A549 treated with GW870086 at 1 μM for 4 hours (cell line): ENCODE measurements around the gene REG3G. TPM values are rescaled to one million over a fixed set of nuclear protein-coding genes. Genes with fewer than 3 reads are reported as not detected.

Experiments used
- total RNA-seq: library from RNA; stranded (reverse); fragments of 200-300 nt; extraction: Qiagen RNA extraction; gene quantifications from 5 replicates; pipeline ENCODE4 v1.2.3, GENCODE V29; 2022; ENCODE audit warnings: low read depth

Gene REG3G
- total RNA-seq, result not detected in 5 replicates

DNA sequence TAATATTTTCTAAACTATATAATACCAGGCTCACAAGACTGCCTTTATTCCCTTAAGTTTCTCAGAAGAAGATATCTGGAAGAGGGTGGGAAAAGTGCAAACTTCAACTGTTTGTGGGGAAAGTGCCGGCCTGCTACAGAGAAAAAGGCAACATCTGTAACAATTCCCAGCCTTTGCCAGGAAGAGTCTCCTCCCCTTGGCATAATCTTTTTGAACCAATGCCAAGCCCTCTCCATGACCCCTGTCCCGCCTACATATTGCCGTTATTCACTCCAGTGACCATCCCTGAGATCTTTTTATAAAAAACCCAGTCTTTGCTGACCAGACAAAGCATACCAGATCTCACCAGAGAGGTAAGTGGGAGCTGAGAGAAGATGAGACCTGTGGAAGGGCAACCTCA is at the start of gene REG3G:
Gene REG3G, plus strand, starts transcription at position 282 of the 400 bp plus-strand sequence. CDS start 392 bp downstream, outside the sequence.

Other genes with a start within 250 kb of the REG3G start
- not detected in 5 replicates for gene REG1B, start 62.3 kb downstream of the REG3G start, total RNA-seq
- gene REG1A, start 94.8 kb downstream of the REG3G start, total RNA-seq, result not detected in 5 replicates
- gene REG3A, start 134.1 kb downstream of the REG3G start, total RNA-seq, result not detected in 5 replicates